GM10248 (cell line): ENCODE measurements around the gene TP53I13.
A peak's percentile ranks its signal among the peaks of the same experiment; 100 is the strongest.

Experiments used
- CTCF ChIA-PET: fragments of 300-600 bp; sonication (Branson Sonifier 250); formaldehyde crosslinking; extraction: SDS; loops from one replicate; lab custom pipeline; 2021; ENCODE audit warnings: antibody characterized with exemption; lab: Yijun Ruan, JAX
- POLR2A ChIA-PET: fragments of 350-650 bp; sonication (Branson Sonifier 250); formaldehyde crosslinking; extraction: SDS; loops from one replicate; lab custom pipeline; 2020; ENCODE audit warnings: antibody characterized with exemption; lab: Yijun Ruan, JAX
- DNase-seq: peaks from one replicate; pipeline ENCODE4 v3.0.0; 2012; ENCODE audit errors: extremely low spot score
- TF ChIP-seq, protein P1 (sequence below): IDR thresholded peaks from 2 replicates; pipeline ENCODE4 v1.5.1; 2012; ENCODE audit warnings: mild to moderate bottlenecking, low read depth; ENCODE audit errors: extremely low read depth, missing control alignments, control extremely low read depth

The TP53I13 gene

DNA sequence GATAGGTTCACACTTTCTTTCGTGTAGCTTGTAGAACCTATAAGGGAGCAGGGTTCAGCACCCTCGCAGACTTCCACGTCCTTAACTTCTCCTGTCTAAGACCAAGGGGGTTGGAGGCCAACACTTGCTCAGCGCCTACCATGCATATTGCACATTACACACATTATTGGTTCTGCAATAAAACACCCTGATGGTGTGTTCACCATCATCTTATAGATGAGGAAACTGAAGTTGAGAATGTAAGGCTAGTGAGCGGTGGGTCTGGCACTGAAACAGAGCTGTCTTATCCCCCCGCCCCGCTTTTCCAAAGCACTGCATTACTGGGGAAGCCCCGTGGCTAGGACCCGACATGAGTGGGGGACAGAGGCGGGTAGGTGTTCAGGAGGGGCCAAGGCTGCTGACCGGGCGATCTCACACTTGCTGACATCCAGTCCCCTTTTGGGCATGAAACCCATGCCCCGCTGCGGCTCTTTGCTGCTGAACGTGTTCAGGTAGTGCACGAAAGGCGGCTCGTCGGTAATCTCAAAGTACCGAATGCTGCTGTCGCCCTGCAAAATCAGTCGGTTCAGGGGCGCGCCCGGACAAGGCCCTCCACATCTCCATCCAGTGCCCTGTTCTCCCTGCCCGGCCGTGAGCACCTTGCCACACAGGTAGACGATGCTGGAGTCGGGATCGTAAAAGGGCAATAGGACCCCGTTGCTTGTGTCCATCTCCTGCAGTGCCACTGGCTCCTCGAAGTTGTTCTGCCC lies 48.0 kb downstream of the TP53I13 start:
- TF ChIP-seq, protein P1, sequence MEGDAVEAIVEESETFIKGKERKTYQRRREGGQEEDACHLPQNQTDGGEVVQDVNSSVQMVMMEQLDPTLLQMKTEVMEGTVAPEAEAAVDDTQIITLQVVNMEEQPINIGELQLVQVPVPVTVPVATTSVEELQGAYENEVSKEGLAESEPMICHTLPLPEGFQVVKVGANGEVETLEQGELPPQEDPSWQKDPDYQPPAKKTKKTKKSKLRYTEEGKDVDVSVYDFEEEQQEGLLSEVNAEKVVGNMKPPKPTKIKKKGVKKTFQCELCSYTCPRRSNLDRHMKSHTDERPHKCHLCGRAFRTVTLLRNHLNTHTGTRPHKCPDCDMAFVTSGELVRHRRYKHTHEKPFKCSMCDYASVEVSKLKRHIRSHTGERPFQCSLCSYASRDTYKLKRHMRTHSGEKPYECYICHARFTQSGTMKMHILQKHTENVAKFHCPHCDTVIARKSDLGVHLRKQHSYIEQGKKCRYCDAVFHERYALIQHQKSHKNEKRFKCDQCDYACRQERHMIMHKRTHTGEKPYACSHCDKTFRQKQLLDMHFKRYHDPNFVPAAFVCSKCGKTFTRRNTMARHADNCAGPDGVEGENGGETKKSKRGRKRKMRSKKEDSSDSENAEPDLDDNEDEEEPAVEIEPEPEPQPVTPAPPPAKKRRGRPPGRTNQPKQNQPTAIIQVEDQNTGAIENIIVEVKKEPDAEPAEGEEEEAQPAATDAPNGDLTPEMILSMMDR = no peak
- no peak for DNase-seq
- ChIA-PET POLR2A (interaction anchor here (0.5 to 1.0 kb wide), 5 partner anchors 23 to 191 kb away, joined by 3 to 6 read pairs (median 4); partner anchors contain the start of gene GIT1), CTCF (interaction anchor here (0.5 to 7.0 kb wide), 76 partner anchors 8 to 669 kb away, joined by 3 to 172 read pairs (median 6); partner anchors contain the start of genes ANKRD13B, EFCAB5, GIT1 and SSH2)

DNA sequence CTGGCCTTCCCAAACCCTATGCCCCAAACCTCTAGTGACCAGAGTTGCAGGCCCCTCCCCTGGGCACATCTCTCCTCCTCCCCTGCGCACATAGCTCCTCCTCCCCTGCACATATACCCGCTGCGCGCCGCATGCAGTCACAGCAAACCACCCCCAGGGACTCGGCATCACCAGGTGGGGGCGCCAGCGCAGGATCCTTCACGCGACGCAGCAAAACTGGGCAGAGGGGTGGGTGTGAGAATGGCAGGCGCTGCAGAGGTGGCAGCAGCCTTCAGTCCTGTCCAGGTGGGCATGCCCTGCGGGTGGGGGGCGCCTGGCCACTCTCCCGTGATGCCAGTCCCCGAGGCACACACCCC lies 48.6 kb downstream of the TP53I13 start:
- ChIA-PET POLR2A (interaction anchor here (0.5 to 1.0 kb wide), 4 partner anchors 22 to 106 kb away, joined by 3 to 6 read pairs (median 4); partner anchors contain the start of gene GIT1), CTCF (interaction anchor here (0.5 to 7.0 kb wide), 83 partner anchors 9 to 668 kb away, joined by 3 to 172 read pairs (median 4); partner anchors contain the start of genes ABHD15, ANKRD13B, EFCAB5 and SSH2)
- DNase-seq = peak; percentile 90
- TF ChIP-seq, protein P1 = peak; percentile 92

DNA sequence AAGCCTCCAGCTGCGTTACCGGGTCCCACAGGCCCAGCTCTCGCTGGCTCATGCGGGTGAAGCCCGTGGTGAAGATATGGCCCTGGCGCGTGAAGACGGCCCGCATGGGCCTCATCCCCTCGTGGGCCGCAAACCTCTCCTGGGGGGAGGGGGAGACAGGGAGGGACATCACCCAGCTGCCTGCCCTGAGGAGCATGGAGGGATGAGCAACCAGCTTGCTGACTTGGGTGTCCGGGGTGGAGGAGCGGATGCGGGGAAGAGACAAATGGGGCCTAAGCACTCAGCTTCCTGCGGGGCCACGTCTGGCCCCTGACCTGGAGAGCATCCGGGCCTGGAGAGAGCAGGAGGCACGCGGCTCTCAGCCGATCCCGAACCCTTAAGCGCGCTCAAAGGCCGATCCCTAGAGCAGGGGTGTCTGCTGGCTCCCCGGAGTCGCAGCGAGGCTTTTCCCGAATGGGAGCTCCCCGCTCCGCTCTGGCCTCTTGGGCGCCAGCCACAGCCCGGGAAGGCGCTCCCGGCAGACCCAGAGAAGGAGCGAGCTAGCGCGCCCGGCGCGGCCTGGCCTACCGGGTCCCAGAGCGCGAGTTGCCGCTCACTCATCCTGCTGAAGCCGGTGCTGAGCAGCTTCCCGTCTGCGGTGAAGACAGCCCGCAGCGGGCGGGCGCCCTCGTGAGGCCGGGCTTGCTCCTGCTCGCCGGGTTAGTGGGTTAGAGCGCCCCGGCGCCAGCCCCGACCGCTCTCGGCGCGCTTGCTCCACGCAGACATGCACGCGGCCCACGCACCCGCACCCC lies 49.2 kb downstream of the TP53I13 start:
- DNase-seq = peak; percentile 85
- POLR2A ChIA-PET = interaction anchor here (0.8 to 1.0 kb wide), 4 partner anchors 22 to 312 kb away, joined by 3 to 5 read pairs (median 3); partner anchors contain the start of genes GIT1 and SSH2
- CTCF ChIA-PET = interaction anchor here (0.6 to 7.0 kb wide), 84 partner anchors 9 to 668 kb away, joined by 3 to 172 read pairs (median 4); partner anchors contain the start of genes ABHD15, ANKRD13B, EFCAB5 and SSH2
- TF ChIP-seq, protein P1 = peak; percentile 89

DNA sequence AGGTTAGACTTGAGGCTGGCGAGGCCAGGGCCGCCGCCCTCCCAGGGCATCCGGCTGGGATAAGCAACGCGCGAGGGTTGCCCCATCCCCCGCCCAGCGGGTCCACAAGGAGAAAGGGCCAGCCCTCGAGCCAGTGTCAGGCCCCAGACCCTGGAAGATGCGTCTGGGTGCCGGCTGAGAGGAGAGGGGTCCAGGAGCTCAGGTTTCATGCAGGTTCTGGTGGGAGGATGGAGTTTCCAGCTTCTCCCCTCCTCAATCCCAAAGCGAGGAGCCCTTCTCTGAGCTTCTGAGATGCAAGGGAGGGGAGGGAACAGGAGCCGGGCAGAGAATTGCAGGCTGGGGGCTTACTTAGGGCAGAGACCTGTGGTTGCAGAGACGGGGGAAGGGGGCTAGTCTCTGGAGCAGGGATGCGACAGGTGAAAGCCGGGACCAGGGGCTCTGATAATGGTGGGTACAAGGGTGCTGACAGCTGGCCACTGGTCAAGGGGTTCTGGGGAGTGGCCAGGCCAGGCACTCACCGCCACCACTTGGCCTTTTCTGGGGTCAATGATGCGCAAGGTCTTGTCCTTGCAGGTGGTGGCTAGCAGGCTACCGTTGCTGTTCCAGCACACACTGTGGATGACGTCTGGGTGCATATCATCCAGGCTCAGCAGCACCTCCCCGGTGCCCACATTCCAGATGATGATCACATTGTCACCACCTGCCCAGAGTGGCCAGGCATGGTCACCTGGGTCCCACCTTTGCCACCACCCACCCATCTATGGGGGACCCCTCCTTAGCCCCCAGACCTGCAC lies 50.0 kb downstream of the TP53I13 start:
- TF ChIP-seq, protein P1 = no peak
- POLR2A ChIA-PET = interaction anchor here (1.0 kb wide), 1 partner anchor 312 kb away, joined by 3 read pairs; the partner anchor contains the start of gene SSH2
- CTCF ChIA-PET = interaction anchor here (0.7 to 7.0 kb wide), 52 partner anchors 8 to 476 kb away, joined by 3 to 172 read pairs (median 6); partner anchors contain the start of genes ABHD15, ANKRD13B and SSH2
- no peak for DNase-seq

DNA sequence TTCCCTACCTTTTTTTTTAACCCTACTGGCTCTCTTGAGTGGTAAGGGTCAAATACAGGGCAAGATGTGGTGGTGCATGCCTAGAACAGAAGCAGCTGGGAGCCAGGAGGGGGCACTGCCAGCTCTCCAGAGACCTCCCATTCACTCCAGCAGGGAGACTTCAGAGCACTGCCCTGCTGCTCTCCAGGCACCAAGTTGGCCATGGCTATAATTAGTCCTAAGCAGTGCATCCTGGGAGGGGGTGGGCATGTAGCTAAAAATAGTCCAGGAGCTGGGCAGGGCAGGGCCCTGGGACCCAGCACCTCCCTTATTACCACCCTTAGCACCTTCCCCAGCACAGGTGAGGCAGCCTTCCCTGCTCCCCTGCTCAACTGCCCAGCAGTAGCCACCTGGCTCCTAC lies 50.8 kb downstream of the TP53I13 start:
- POLR2A ChIA-PET = no interaction called here
- CTCF ChIA-PET = interaction anchor here (1.3 to 7.0 kb wide), 11 partner anchors 8 to 309 kb away, joined by 3 to 80 read pairs (median 21); partner anchors contain the start of gene ANKRD13B
- no peak for DNase-seq
- TF ChIP-seq, protein P1 = peak; percentile 21
